Mesenchymal stem cell (in vitro differentiated cells and primary cell): Measurements from ENCODE around the gene ISOC2.

Experiments
- DNase-seq: peaks from one replicate; pipeline ENCODE4 v3.0.0-alpha.2; 2013
- H2AFZ ChIP-seq: one replicate; pipeline ENCODE4 v1.6.1; 2013; ENCODE audit warnings: low read depth, mild to moderate bottlenecking, control low read depth, inconsistent platforms, low read length, moderate library complexity
- H2AK5ac ChIP-seq: 2 replicates; pipeline ENCODE4 v1.6.1; 2013; ENCODE audit warnings: low read length, moderate library complexity, mild to moderate bottlenecking, inconsistent platforms; ENCODE audit not compliant: severe bottlenecking
- H2BK120ac ChIP-seq: one replicate; pipeline ENCODE4 v1.6.1; 2013; ENCODE audit warnings: low read depth, mild to moderate bottlenecking, inconsistent platforms, low read length, moderate library complexity
- H2BK12ac ChIP-seq, 2 experiments: one replicate each; pipeline ENCODE4 v1.6.1; 2013; ENCODE audit warnings: inconsistent platforms in 2 of 2, low read length in 2 of 2, mild to moderate bottlenecking in 2 of 2, moderate library complexity in 2 of 2, control low read depth in 1 of 2
- H2BK15ac ChIP-seq: one replicate; pipeline ENCODE4 v1.6.1; 2013; ENCODE audit warnings: mild to moderate bottlenecking, low read depth, inconsistent platforms; ENCODE audit not compliant: poor library complexity, severe bottlenecking
- H2BK5ac ChIP-seq: 2 replicates; pipeline ENCODE4 v1.6.1; 2013; ENCODE audit warnings: low read depth, mild to moderate bottlenecking, low read length, control low read depth, inconsistent platforms; ENCODE audit not compliant: poor library complexity, severe bottlenecking
- H3K14ac ChIP-seq, 2 experiments: one replicate each; pipeline ENCODE4 v1.6.1; 2013; ENCODE audit warnings: inconsistent platforms in 2 of 2, low read length in 2 of 2, control low read depth in 1 of 2, mild to moderate bottlenecking in 1 of 2, moderate library complexity in 1 of 2
- H3K18ac ChIP-seq, 2 experiments: one replicate each; pipeline ENCODE4 v1.6.1; 2013; ENCODE audit warnings: inconsistent platforms in 2 of 2, low read length in 2 of 2, control low read depth in 1 of 2, low read depth in 1 of 2, mild to moderate bottlenecking in 1 of 2
- H3K23ac ChIP-seq, 2 experiments: one replicate each; pipeline ENCODE4 v1.6.1; 2013; ENCODE audit warnings: inconsistent platforms in 2 of 2, low read length in 2 of 2, mild to moderate bottlenecking in 2 of 2, moderate library complexity in 2 of 2, control low read depth in 1 of 2
- H3K27ac ChIP-seq: 2 replicates; pipeline ENCODE4 v1.5.1; 2013; ENCODE audit warnings: mild to moderate bottlenecking, moderate library complexity, low read length, control low read depth, inconsistent platforms; ENCODE audit not compliant: poor library complexity, severe bottlenecking
- H3K27me3 ChIP-seq, 2 experiments: 2 replicates each; pipeline versions ENCODE4 v1.6.1 to v1.7.0; 2013; ENCODE audit warnings: low read length in 2 of 2, mild to moderate bottlenecking in 2 of 2, moderate library complexity in 2 of 2, control low read depth in 1 of 2, inconsistent platforms in 1 of 2; ENCODE audit not compliant: control insufficient read depth in 1 of 2, insufficient read depth in 1 of 2
- H3K36me3 ChIP-seq, 2 experiments: 2 replicates each; pipeline versions ENCODE4 v1.6.1 to v1.7.0; 2013; ENCODE audit warnings: low read length in 2 of 2, control low read depth in 1 of 2, inconsistent platforms in 1 of 2, low read depth in 1 of 2, mild to moderate bottlenecking in 1 of 2; ENCODE audit not compliant: insufficient read depth in 2 of 2, control insufficient read depth in 1 of 2
- H3K4ac ChIP-seq, 2 experiments: one replicate each; pipeline ENCODE4 v1.6.1; 2013; ENCODE audit warnings: inconsistent platforms in 2 of 2, low read length in 2 of 2, mild to moderate bottlenecking in 2 of 2, moderate library complexity in 2 of 2, control low read depth in 1 of 2, low read depth in 1 of 2
- H3K4me1 ChIP-seq: 2 replicates; pipeline ENCODE4 v1.6.1; 2013; ENCODE audit warnings: low read depth, low read length, control low read depth; ENCODE audit not compliant: control insufficient read depth, insufficient read depth
- H3K4me2 ChIP-seq: 2 replicates; pipeline ENCODE4 v1.6.1; 2013; ENCODE audit warnings: low read length, mild to moderate bottlenecking, inconsistent platforms; ENCODE audit not compliant: poor library complexity, severe bottlenecking
- H3K4me3 ChIP-seq, 2 experiments: 2 replicates each; pipeline versions ENCODE4 v1.5.1 to v1.7.0; 2013; ENCODE audit warnings: low read length in 2 of 2, mild to moderate bottlenecking in 2 of 2, control low read depth in 1 of 2, low read depth in 1 of 2; ENCODE audit not compliant: insufficient read depth in 1 of 2
- H3K79me1 ChIP-seq: replicated peaks from 2 replicates; pipeline ENCODE4 v1.6.1; 2013; ENCODE audit warnings: mild to moderate bottlenecking, control low read depth, low read length, inconsistent platforms; ENCODE audit not compliant: poor library complexity, severe bottlenecking
- H3K9ac ChIP-seq: 2 replicates; pipeline ENCODE4 v1.7.0; 2013; ENCODE audit warnings: mild to moderate bottlenecking, low read length, moderate library complexity
- H3K9me3 ChIP-seq: 2 replicates; pipeline ENCODE4 v1.7.0; 2013; ENCODE audit warnings: mild to moderate bottlenecking, low read length; ENCODE audit not compliant: control insufficient read depth
- H4K8ac ChIP-seq: one replicate; pipeline ENCODE4 v1.6.1; 2013; ENCODE audit warnings: inconsistent platforms, mild to moderate bottlenecking, low read length, moderate library complexity
- H4K91ac ChIP-seq: one replicate; pipeline ENCODE4 v1.6.1; 2013; ENCODE audit warnings: mild to moderate bottlenecking, low read length, inconsistent platforms
- WGBS: methylation state at CpG from one replicate; pipeline ENCODE4 v1.1.7; 2013; ENCODE audit warnings: mixed read lengths; 5-methylcytosine and 5-hydroxymethylcytosine counted together

The ISOC2 gene

GRCh38 chr19:55478364-55478763 is 16.9 kb upstream of the ISOC2 start:
- Histone ChIP-seq H2BK15ac (no peak overlapping the region), H3K18ac (no peak overlapping the region), H3K4ac (no peak overlapping the region), H3K27me3 (no peaks in the 10 kb centered on the region), H4K91ac (no peak overlapping the region), H3K9ac (peak overlapping the region; percentile 82), H3K79me1 (peaks cover 19% of the 10 kb centered on the region), H2BK5ac (no peak overlapping the region), H2BK120ac (no peak overlapping the region), H4K8ac (no peak overlapping the region), H2BK12ac (peak overlapping the region in 1 of 2 experiments; percentile 7), H3K4me2 (no peak overlapping the region), H3K4me1 (peaks cover 57% of the 10 kb centered on the region), H3K9me3 (no peaks in the 10 kb centered on the region), H3K14ac (no peak overlapping the region), H2AFZ (no peak overlapping the region), H3K27ac (no peak overlapping the region), H3K4me3 (peak overlapping the region in 1 of 2 experiments; percentile 82), H2AK5ac (no peak overlapping the region), H3K36me3 (peaks cover 3 to 44% of the 10 kb centered on the region in 2 experiments), H3K23ac (no peak overlapping the region)
- 93% methylated on average over 12 of the region's 12 CpGs for WGBS
- DNase-seq: no peak

- Histone ChIP-seq H3K36me3 (peaks cover 3 to 39% of the 10 kb centered on the region in 2 experiments), H3K4me2 (no peak overlapping the region), H2AFZ (no peak overlapping the region), H3K18ac (no peak overlapping the region), H3K23ac (no peak overlapping the region), H3K4me1 (peaks cover 58% of the 10 kb centered on the region), H3K27me3 (no peaks in the 10 kb centered on the region), H3K9ac (peak overlapping the region; percentile 82), H3K14ac (no peak overlapping the region), H3K4ac (no peak overlapping the region), H2BK5ac (no peak overlapping the region), H2AK5ac (no peak overlapping the region), H4K91ac (no peak overlapping the region), H2BK120ac (no peak overlapping the region), H4K8ac (no peak overlapping the region), H2BK15ac (no peak overlapping the region), H3K9me3 (no peaks in the 10 kb centered on the region), H2BK12ac (no peak overlapping the region), H3K4me3 (peak overlapping the region in 1 of 2 experiments; percentile 82), H3K27ac (no peak overlapping the region), H3K79me1 (peaks cover 19% of the 10 kb centered on the region)
- WGBS: 88% methylated on average over 13 of the region's 13 CpGs
- DNase-seq: no peak
These were observed 16.5 kb upstream of the ISOC2 start for GRCh38 chr19:55477905-55478304.

- Histone ChIP-seq H2BK120ac (peak within 1 kb of the TSS; percentile 97), H3K27ac (peak within 1 kb of the TSS; percentile 96), H3K9me3 (no peaks in the 10 kb centered on the region), H3K36me3 (peaks cover 0 to 22% of the 10 kb centered on the region in 2 experiments), H4K8ac (peak within 1 kb of the TSS; percentile 98), H3K27me3 (no peaks in the 10 kb centered on the region), H2BK12ac (peak within 1 kb of the TSS in 1 of 2 experiments; percentile 42), H3K23ac (no peak within 1 kb of the TSS), H3K79me1 (peaks cover 13% of the 10 kb centered on the region), H3K9ac (peak within 1 kb of the TSS; percentile 82), H4K91ac (peak within 1 kb of the TSS; percentile 76), H3K14ac (peak within 1 kb of the TSS in 1 of 2 experiments; percentile 63), H2AK5ac (peak within 1 kb of the TSS; percentile 99), H3K4me2 (peak within 1 kb of the TSS; percentile 68), H3K4ac (peak within 1 kb of the TSS; percentile 35 to 50), H3K4me3 (peak within 1 kb of the TSS; percentile 66 to 82), H2AFZ (peak within 1 kb of the TSS; percentile 90), H3K18ac (peak within 1 kb of the TSS; percentile 76 to 78), H2BK15ac (peak within 1 kb of the TSS; percentile 96), H2BK5ac (peak within 1 kb of the TSS; percentile 80), H3K4me1 (peaks cover 61% of the 10 kb centered on the region)
- WGBS: 4% methylated on average over 39 of the region's 61 CpGs
- DNase-seq: peak; percentile 98
These were observed 14.8 kb upstream of the ISOC2 start, which contains the start of gene ZNF628 for GRCh38 chr19:55476100-55476775. TSS of gene ZNF628 (plus strand) at chr19:55476617. CDS start at chr19:55479911, 3,294 bp downstream.
